ENCODE measurements around the gene BHLHA15.

The BHLHA15 gene

GRCh38 chr7:98165827-98166667 lies 45.2 kb upstream of the BHLHA15 start:
- TF ChIP-seq, protein P1, sequence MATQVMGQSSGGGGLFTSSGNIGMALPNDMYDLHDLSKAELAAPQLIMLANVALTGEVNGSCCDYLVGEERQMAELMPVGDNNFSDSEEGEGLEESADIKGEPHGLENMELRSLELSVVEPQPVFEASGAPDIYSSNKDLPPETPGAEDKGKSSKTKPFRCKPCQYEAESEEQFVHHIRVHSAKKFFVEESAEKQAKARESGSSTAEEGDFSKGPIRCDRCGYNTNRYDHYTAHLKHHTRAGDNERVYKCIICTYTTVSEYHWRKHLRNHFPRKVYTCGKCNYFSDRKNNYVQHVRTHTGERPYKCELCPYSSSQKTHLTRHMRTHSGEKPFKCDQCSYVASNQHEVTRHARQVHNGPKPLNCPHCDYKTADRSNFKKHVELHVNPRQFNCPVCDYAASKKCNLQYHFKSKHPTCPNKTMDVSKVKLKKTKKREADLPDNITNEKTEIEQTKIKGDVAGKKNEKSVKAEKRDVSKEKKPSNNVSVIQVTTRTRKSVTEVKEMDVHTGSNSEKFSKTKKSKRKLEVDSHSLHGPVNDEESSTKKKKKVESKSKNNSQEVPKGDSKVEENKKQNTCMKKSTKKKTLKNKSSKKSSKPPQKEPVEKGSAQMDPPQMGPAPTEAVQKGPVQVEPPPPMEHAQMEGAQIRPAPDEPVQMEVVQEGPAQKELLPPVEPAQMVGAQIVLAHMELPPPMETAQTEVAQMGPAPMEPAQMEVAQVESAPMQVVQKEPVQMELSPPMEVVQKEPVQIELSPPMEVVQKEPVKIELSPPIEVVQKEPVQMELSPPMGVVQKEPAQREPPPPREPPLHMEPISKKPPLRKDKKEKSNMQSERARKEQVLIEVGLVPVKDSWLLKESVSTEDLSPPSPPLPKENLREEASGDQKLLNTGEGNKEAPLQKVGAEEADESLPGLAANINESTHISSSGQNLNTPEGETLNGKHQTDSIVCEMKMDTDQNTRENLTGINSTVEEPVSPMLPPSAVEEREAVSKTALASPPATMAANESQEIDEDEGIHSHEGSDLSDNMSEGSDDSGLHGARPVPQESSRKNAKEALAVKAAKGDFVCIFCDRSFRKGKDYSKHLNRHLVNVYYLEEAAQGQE (IDR thresholded peaks at IDR 0.05; ENCODE audit: insufficient read depth in 1 of 2, low read depth in 2 of 2, low read length in 2 of 2), result no peak
- TF ChIP-seq FOXP2 (optimal IDR thresholded peaks at IDR 0.05; ENCODE audit: borderline replicate concordance, extremely low read depth, extremely low read length, insufficient read depth) (no peak), POLR2AphosphoS5 (IDR thresholded peaks at IDR 0.05; ENCODE audit: low read depth, low read length) (no peak)

- TF ChIP-seq FOXP2 (optimal IDR thresholded peaks at IDR 0.05; ENCODE audit: borderline replicate concordance, extremely low read depth, extremely low read length, insufficient read depth) (no peak), TAF1 (IDR thresholded peaks at IDR 0.05; ENCODE audit: borderline replicate concordance, insufficient read depth, low read length) (no peak), POLR2AphosphoS5 (IDR thresholded peaks at IDR 0.05; ENCODE audit: low read depth, low read length) (no peak), SIN3A (IDR thresholded peaks at IDR 0.05; ENCODE audit: borderline replicate concordance, insufficient read depth, low read length) (no peak)
- TF ChIP-seq, protein P1 (IDR thresholded peaks at IDR 0.05; ENCODE audit: insufficient read depth in 1 of 2, low read depth in 2 of 2, low read length in 2 of 2), result no peak
Observed at GRCh38 chr7:98166668-98166970, 44.6 kb upstream of the BHLHA15 start.

- TF ChIP-seq POLR2AphosphoS5 (IDR thresholded peaks at IDR 0.05; ENCODE audit: low read depth, low read length) (no peak), SIN3A (IDR thresholded peaks at IDR 0.05; ENCODE audit: borderline replicate concordance, insufficient read depth, low read length) (no peak), FOXP2 (optimal IDR thresholded peaks at IDR 0.05; ENCODE audit: borderline replicate concordance, extremely low read depth, extremely low read length, insufficient read depth) (no peak), TAF1 (IDR thresholded peaks at IDR 0.05; ENCODE audit: borderline replicate concordance, insufficient read depth, low read length) (no peak)
- TF ChIP-seq, protein P1 (IDR thresholded peaks at IDR 0.05; ENCODE audit: insufficient read depth in 1 of 2, low read depth in 2 of 2, low read length in 2 of 2), result no peak
Observed at GRCh38 chr7:98167653-98168052, 43.6 kb upstream of the BHLHA15 start.

- TF ChIP-seq FOXP2 (optimal IDR thresholded peaks at IDR 0.05; ENCODE audit: borderline replicate concordance, extremely low read depth, extremely low read length, insufficient read depth), result no peak
- no peak for TF ChIP-seq POLR2AphosphoS5 (IDR thresholded peaks at IDR 0.05; ENCODE audit: low read depth, low read length)
- TF ChIP-seq, protein P1 (IDR thresholded peaks at IDR 0.05; ENCODE audit: insufficient read depth in 1 of 2, low read depth in 2 of 2, low read length in 2 of 2), result no peak
Observed at GRCh38 chr7:98168181-98168903, 42.9 kb upstream of the BHLHA15 start.
